GM12878 (cell line): ENCODE measurements around the gene LAMP1. TPM values are rescaled to one million over a fixed set of nuclear protein-coding genes. Genes with fewer than 3 reads are reported as not detected.

Source experiments
- ATAC-seq: fragments of 200-7000 bp; cut with Tn5 transposase; 3 replicates; pipeline ENCODE4 v1.9.1; 2020; ENCODE audit warnings: mild to moderate bottlenecking, moderate library complexity
- BruUV-seq: library from RNA; stranded (reverse); fragments of 400-500 nt; replicated peaks from 2 replicates; lab custom pipeline; 2021; lab: Mats Ljungman, UMichigan
- CTCF ChIA-PET: fragments of 300-600 bp; sonication (Branson Sonifier 250); formaldehyde crosslinking; extraction: SDS; loops from one replicate; lab custom pipeline; 2021; ENCODE audit warnings: inconsistent platforms; lab: Yijun Ruan, JAX
- POLR2A ChIA-PET: fragments of 350-600 bp; formaldehyde crosslinking; extraction: SDS; loops from one replicate; lab custom pipeline; 2021; ENCODE audit warnings: inconsistent platforms; lab: Charles Lee
- RAD21 ChIA-PET: fragments of 300-600 bp; sonication (Branson Sonifier 250); formaldehyde crosslinking; loops from one replicate; lab custom pipeline; 2023; ENCODE audit warnings: antibody characterized with exemption; ENCODE audit not compliant: unreplicated experiment; lab: Charles Lee
- SMC1A ChIA-PET: fragments of 300-600 bp; sonication (Branson Sonifier 250); formaldehyde crosslinking; loops from one replicate; lab custom pipeline; 2023; ENCODE audit not compliant: unreplicated experiment, uncharacterized antibody; lab: Charles Lee
- DNase-seq: peaks from one replicate; pipeline ENCODE4 v3.0.0-alpha.2; 2011; ENCODE audit warnings: low read depth, low spot score
- FAIRE-seq: peaks from 3 replicates; lab custom pipeline; 2011; peaks lifted over from hg19 to GRCh38; lab: Jason Lieb, UNC
- H2AFZ ChIP-seq: 2 replicates; pipeline ENCODE4 v1.6.0; 2011; ENCODE audit warnings: low read depth, low read length, control low read depth; ENCODE audit not compliant: control insufficient read depth
- H3K27ac ChIP-seq: 2 replicates; pipeline ENCODE4 v1.5.1; 2011; ENCODE audit warnings: control low read depth; ENCODE audit not compliant: control insufficient read depth, insufficient read depth
- H3K27me3 ChIP-seq, 2 experiments: replicated peaks in 1 of 2; 2 replicates each; pipeline versions ENCODE4 v1.6.0 to v1.6.1; 2011; ENCODE audit warnings: low read length in 1 of 2; ENCODE audit not compliant: control insufficient read depth in 2 of 2, insufficient read depth in 2 of 2
- H3K36me3 ChIP-seq, 2 experiments: 2 replicates each; pipeline ENCODE4 v1.5.1; 2011; ENCODE audit warnings: low read length in 1 of 2; ENCODE audit not compliant: control insufficient read depth in 2 of 2, insufficient read depth in 2 of 2
- H3K4me1 ChIP-seq: 2 replicates; pipeline ENCODE4 v1.6.1; 2011; ENCODE audit warnings: mild to moderate bottlenecking, low read length, moderate library complexity, mixed read lengths; ENCODE audit not compliant: control insufficient read depth, insufficient read depth
- H3K4me2 ChIP-seq: 2 replicates; pipeline ENCODE4 v1.6.0; 2011; ENCODE audit warnings: control low read depth; ENCODE audit not compliant: control insufficient read depth, insufficient read depth
- H3K4me3 ChIP-seq: fragments of 200-600 bp; sonication (generic); 2 replicates; pipeline ENCODE4 v1.5.1; 2016
- H3K79me2 ChIP-seq: 2 replicates; pipeline ENCODE4 v1.6.0; 2011; ENCODE audit warnings: low read length; ENCODE audit not compliant: control insufficient read depth, insufficient read depth
- H3K9ac ChIP-seq: 2 replicates; pipeline ENCODE4 v1.8.0; 2011; ENCODE audit warnings: low read length, control low read depth, mixed read lengths; ENCODE audit not compliant: control insufficient read depth, insufficient read depth
- H3K9me3 ChIP-seq: replicated peaks from 3 replicates; pipeline ENCODE4 v1.5.1; 2011; ENCODE audit warnings: mild to moderate bottlenecking, low read length; ENCODE audit not compliant: control insufficient read depth, insufficient read depth
- H4K20me1 ChIP-seq: 2 replicates; pipeline ENCODE4 v1.6.0; 2011; ENCODE audit not compliant: control insufficient read depth, insufficient read depth
- BCL11A ChIP-seq: IDR thresholded peaks from 2 replicates; pipeline ENCODE4 v1.6.1; 2011; ENCODE audit warnings: low read depth, low read length
- CBFB ChIP-seq: IDR thresholded peaks from 2 replicates; pipeline ENCODE4 v1.6.1; 2016; ENCODE audit warnings: antibody characterized with exemption, low read depth
- CREB1 ChIP-seq: IDR thresholded peaks from 2 replicates; pipeline ENCODE4 v1.6.1; 2012; ENCODE audit warnings: low read depth, mild to moderate bottlenecking, inconsistent platforms
- E2F8 ChIP-seq: fragments of 450-650 bp; IDR thresholded peaks from 2 replicates; pipeline ENCODE4 v1.6.1; 2018; ENCODE audit warnings: mild to moderate bottlenecking, low read depth, moderate library complexity; ENCODE audit not compliant: partially characterized antibody
- HDAC2 ChIP-seq: fragments of 200-600 bp; sonication (generic); IDR thresholded peaks from 2 replicates; pipeline ENCODE4 v1.6.1; 2017
- HSF1 ChIP-seq: fragments of 150-350 bp; IDR thresholded peaks from 2 replicates; pipeline ENCODE4 v1.6.1; 2014; ENCODE audit warnings: mild to moderate bottlenecking, low read depth, low read length
- MLLT1 ChIP-seq: fragments of 450-650 bp; IDR thresholded peaks from 2 replicates; pipeline ENCODE4 v1.6.1; 2016; ENCODE audit warnings: mild to moderate bottlenecking
- MTA2 ChIP-seq: fragments of 450-650 bp; IDR thresholded peaks from 2 replicates; pipeline ENCODE4 v1.6.1; 2016; ENCODE audit warnings: low read depth, mild to moderate bottlenecking, moderate library complexity
- NR2F1 ChIP-seq: fragments of 450-650 bp; conservative IDR thresholded peaks from 2 replicates; pipeline ENCODE4 v1.6.1; 2017; ENCODE audit warnings: mild to moderate bottlenecking
- SREBF1 ChIP-seq: IDR thresholded peaks from 2 replicates; pipeline ENCODE4 v1.6.1; 2012; ENCODE audit warnings: mild to moderate bottlenecking, low read length
- TCF12 ChIP-seq: IDR thresholded peaks from 2 replicates; pipeline ENCODE4 v1.6.1; 2011; ENCODE audit warnings: low read depth, mild to moderate bottlenecking, low read length
- ZNF207 ChIP-seq: fragments of 450-650 bp; IDR thresholded peaks from 2 replicates; pipeline ENCODE4 v1.6.1; 2014; ENCODE audit warnings: antibody characterized with exemption, mild to moderate bottlenecking, borderline replicate concordance
- WGBS: methylation state at CpG from one replicate; pipeline ENCODE4 v1.1.6; 2016; ENCODE audit warnings: low lambda C conversion rate; ENCODE audit not compliant: insufficient replicate concordance, insufficient coverage; ENCODE audit errors: missing lambda C conversion rate; 5-methylcytosine and 5-hydroxymethylcytosine counted together
- in situ Hi-C: fragments of 300-500 bp; cut with MboI; formaldehyde crosslinking; loops from 9 replicates; pipeline ENCODE4 v1.14.3; 2018; ENCODE audit warnings: mixed read lengths
- intact Hi-C: fragments of 100-400 bp; cut with micrococcal nuclease; formaldehyde crosslinking; loops from one replicate; pipeline ENCODE4 v1.14.2; 2022; ENCODE audit not compliant: unreplicated experiment
- polyA plus RNA-seq, 11 experiments: library from polyadenylated mRNA; depleted of rRNA in 4 of 11; unstranded in 6 of 11; stranded (reverse) in 5 of 11; fragments of >200 nt; fragmentation: Nextera tagmentation in 4 of 11; fragmentation: Illumina TruSeq in 1 of 11; extraction: Ambion mirVana in 4 of 11; extraction: Trizol in 1 of 11; gene quantifications; 1 replicate in 1 of 11; 2 replicates in 10 of 11; pipeline versions ENCODE4 v1.2.1 to v1.2.3, GENCODE V29; 2011 to 2016; ENCODE audit warnings: inconsistent platforms in 2 of 11, missing spikeins in 2 of 11, low read depth in 1 of 11
- total RNA-seq, 4 experiments: library from RNA; depleted of rRNA in 3 of 4; stranded (reverse); fragments of >200 nt in 3 of 4; fragmentation: Illumina TruSeq in 1 of 4; extraction: Trizol in 1 of 4; gene quantifications; 2 replicates each; pipeline versions ENCODE4 v1.2.1 to v1.2.3, GENCODE V29; 2013 to 2021

Gene LAMP1
- total and polyA plus RNA-seq, 10 of the 15 experiments (the other 5 are each of a cell fraction or from before 2014, with no cell fraction given), result 2.5 to 83.0 (median 32.7) TPM

- no peaks in the 10 kb centered on the region for H3K27me3 ChIP-seq
- CTCF ChIA-PET, result interaction anchor here (1.2 kb wide), 1 partner anchor 119 kb away, joined by 4 read pairs; no protein-coding TSS in a partner anchor
- 79% methylated on average over 15 of the region's 15 CpGs for WGBS
- no peaks in the 10 kb centered on the region for H3K79me2 ChIP-seq
- ATAC-seq, result no peak
- no peak for TF ChIP-seq HSF1
- TF ChIP-seq TCF12, result no peak
- no peak for TF ChIP-seq MTA2
- TF ChIP-seq ZNF207, result no peak
- TF ChIP-seq, all 136 proteins: peak for 0
- FAIRE-seq, result no peak
- intact Hi-C loops, result no loop called here
- RAD21 ChIA-PET, result interaction anchor here (0.9 kb wide), 1 partner anchor 120 kb away, joined by 5 read pairs; no protein-coding TSS in a partner anchor
- SMC1A ChIA-PET, result no interaction called here
- H3K9ac ChIP-seq, result no peak overlapping the region
- in situ Hi-C loops, result no loop called here
- DNase-seq, result no peak
- no peak overlapping the region for H2AFZ ChIP-seq
- no TSS peak for BruUV-seq
- POLR2A ChIA-PET, result no interaction called here
- no peaks in the 10 kb centered on the region for H3K9me3 ChIP-seq
- no peak overlapping the region for H3K27ac ChIP-seq
- no peaks in the 10 kb centered on the region for H3K4me1 ChIP-seq
- H3K36me3 ChIP-seq, result no peaks in the 10 kb centered on the region
- H4K20me1 ChIP-seq, result no peaks in the 10 kb centered on the region
- no peak overlapping the region for H3K4me2 ChIP-seq
- no peak overlapping the region for H3K4me3 ChIP-seq
Observed at GRCh38 chr13:113273851-113274590, 23.0 kb upstream of the LAMP1 start.

GRCh38 chr13:113274721-113275120, 22.3 kb upstream of the LAMP1 start:
- no peak for DNase-seq
- no peak overlapping the region for H3K9ac ChIP-seq
- H3K27ac ChIP-seq, result no peak overlapping the region
- POLR2A ChIA-PET, result no interaction called here
- no peaks in the 10 kb centered on the region for H3K79me2 ChIP-seq
- no peak overlapping the region for H3K4me2 ChIP-seq
- 69% methylated on average over 3 of the region's 3 CpGs for WGBS
- no peaks in the 10 kb centered on the region for H4K20me1 ChIP-seq
- in situ Hi-C loops (no loop called here), intact Hi-C loops (loop anchor here (1.0 kb wide), 1 partner anchor 120 kb away; no protein-coding TSS in a partner anchor)
- no peak overlapping the region for H2AFZ ChIP-seq
- ATAC-seq, result no peak
- no peaks in the 10 kb centered on the region for H3K36me3 ChIP-seq
- H3K27me3 ChIP-seq, result no peaks in the 10 kb centered on the region
- H3K4me3 ChIP-seq, result no peak overlapping the region
- no TSS peak for BruUV-seq
- no peaks in the 10 kb centered on the region for H3K9me3 ChIP-seq
- RAD21 ChIA-PET, result interaction anchor here (0.9 kb wide), 1 partner anchor 119 kb away, joined by 5 read pairs; no protein-coding TSS in a partner anchor
- FAIRE-seq, result no peak
- SMC1A ChIA-PET, result no interaction called here
- CTCF ChIA-PET, result interaction anchor here (1.2 to 1.8 kb wide), 2 partner anchors 119 to 222 kb away, joined by 3 to 4 read pairs; no protein-coding TSS in a partner anchor
- H3K4me1 ChIP-seq, result no peaks in the 10 kb centered on the region
- TF ChIP-seq CBFB (no peak), HDAC2 (no peak), MLLT1 (no peak), SREBF1 (no peak), NR2F1 (no peak), BCL11A (no peak), E2F8 (no peak), CREB1 (no peak)
